Activated CD4-positive, alpha-beta memory T cell treated with anti-CD3 and anti-CD28 coated beads, Interleukin-2, amount 10 ng/mL, durations not matched to agents 7 days and 5 days (primary cell): ENCODE results near the gene GPR85. TPM values are rescaled to one million over a fixed set of nuclear protein-coding genes. Genes with fewer than 3 reads are reported as not detected.
"Not testable (repeated sequence)": the region's sequence is repeated elsewhere in the genome, so short reads cannot be mapped to it uniquely, and the experiment has no call there.

Source experiments
- CTCF ChIA-PET: fragments of 350-600 bp; sonication (Branson Sonifier 250); formaldehyde crosslinking; loops from one replicate; lab custom pipeline; 2021; ENCODE audit warnings: antibody characterized with exemption, inconsistent platforms; lab: Charles Lee
- POLR2A ChIA-PET: fragments of 350-600 bp; sonication (Branson Sonifier 250); formaldehyde crosslinking; loops from one replicate; lab custom pipeline; 2021; ENCODE audit warnings: antibody characterized with exemption; lab: Charles Lee
- DNase-seq: peaks from one replicate; pipeline ENCODE4 v3.0.0-alpha.2; 2020
- H3K27ac Mint-ChIP-seq: one replicate; pipeline ENCODE4 v1.8.0; 2021; ENCODE audit warnings: mild to moderate bottlenecking, mixed read lengths
- H3K27me3 Mint-ChIP-seq: one replicate; pipeline ENCODE4 v1.8.0; 2021; ENCODE audit warnings: mixed read lengths
- H3K36me3 Mint-ChIP-seq: one replicate; pipeline ENCODE4 v1.8.0; 2021; ENCODE audit warnings: low read depth, mixed read lengths
- H3K4me1 Mint-ChIP-seq: one replicate; pipeline ENCODE4 v1.8.0; 2021; ENCODE audit warnings: mixed read lengths
- H3K4me3 Mint-ChIP-seq: one replicate; pipeline ENCODE4 v1.8.0; 2021; ENCODE audit warnings: mild to moderate bottlenecking, mixed read lengths
- H3K9me3 Mint-ChIP-seq: one replicate; pipeline ENCODE4 v1.8.0; 2021; ENCODE audit warnings: mixed read lengths
- total RNA-seq, 2 experiments: library from RNA; stranded (reverse); gene quantifications; one replicate each; pipeline ENCODE4 v1.2.3, GENCODE V29; 2021

Gene GPR85, protein sequence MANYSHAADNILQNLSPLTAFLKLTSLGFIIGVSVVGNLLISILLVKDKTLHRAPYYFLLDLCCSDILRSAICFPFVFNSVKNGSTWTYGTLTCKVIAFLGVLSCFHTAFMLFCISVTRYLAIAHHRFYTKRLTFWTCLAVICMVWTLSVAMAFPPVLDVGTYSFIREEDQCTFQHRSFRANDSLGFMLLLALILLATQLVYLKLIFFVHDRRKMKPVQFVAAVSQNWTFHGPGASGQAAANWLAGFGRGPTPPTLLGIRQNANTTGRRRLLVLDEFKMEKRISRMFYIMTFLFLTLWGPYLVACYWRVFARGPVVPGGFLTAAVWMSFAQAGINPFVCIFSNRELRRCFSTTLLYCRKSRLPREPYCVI
- not detected for total RNA-seq

GRCh38 chr7:113086431-113086888, at the start of gene GPR85:
Gene GPR85 (minus strand): TSS chr7:113086827. CDS start chr7:113084721, 2,106 bp downstream.
- Mint-ChIP-seq H3K4me1 (peaks cover 4% of the 10 kb centered on the region), H3K36me3 (no peaks in the 10 kb centered on the region), H3K9me3 (no peaks in the 10 kb centered on the region), H3K27me3 (peaks cover 42% of the 10 kb centered on the region), H3K27ac (no peak within 1 kb of the TSS), H3K4me3 (peak within 1 kb of the TSS; percentile 21)
- DNase-seq: peak; percentile 33
- ChIA-PET POLR2A (interaction anchor here (0.9 kb wide), 1 partner anchor 16 kb away, joined by 3 read pairs; no protein-coding TSS in a partner anchor), CTCF (interaction anchor here (0.8 to 1.4 kb wide), 3 partner anchors 17 to 73 kb away, joined by 3 to 4 read pairs (median 3); no protein-coding TSS in a partner anchor)

- no peak for DNase-seq
- Mint-ChIP-seq H3K4me1 (no peaks in the 10 kb centered on the region), H3K36me3 (no peaks in the 10 kb centered on the region), H3K9me3 (no peaks in the 10 kb centered on the region), H3K4me3 (no peak overlapping the region), H3K27ac (no peak overlapping the region), H3K27me3 (no peaks in the 10 kb centered on the region)
- POLR2A ChIA-PET: no interaction called here
- CTCF ChIA-PET: no interaction called here
Measured at GRCh38 chr7:113134025-113134424, 47.4 kb upstream of the GPR85 start.

- H3K36me3 Mint-ChIP-seq: no peaks in the 10 kb centered on the region
- H3K27me3 Mint-ChIP-seq: no peaks in the 10 kb centered on the region
- no peak overlapping the region for H3K4me3 Mint-ChIP-seq
- CTCF ChIA-PET: no interaction called here
- POLR2A ChIA-PET: no interaction called here
- no peak for DNase-seq
- no peak overlapping the region for H3K27ac Mint-ChIP-seq
- H3K9me3 Mint-ChIP-seq: no peaks in the 10 kb centered on the region
- no peaks in the 10 kb centered on the region for H3K4me1 Mint-ChIP-seq
Measured at GRCh38 chr7:113131367-113131766, 44.7 kb upstream of the GPR85 start.

DNA sequence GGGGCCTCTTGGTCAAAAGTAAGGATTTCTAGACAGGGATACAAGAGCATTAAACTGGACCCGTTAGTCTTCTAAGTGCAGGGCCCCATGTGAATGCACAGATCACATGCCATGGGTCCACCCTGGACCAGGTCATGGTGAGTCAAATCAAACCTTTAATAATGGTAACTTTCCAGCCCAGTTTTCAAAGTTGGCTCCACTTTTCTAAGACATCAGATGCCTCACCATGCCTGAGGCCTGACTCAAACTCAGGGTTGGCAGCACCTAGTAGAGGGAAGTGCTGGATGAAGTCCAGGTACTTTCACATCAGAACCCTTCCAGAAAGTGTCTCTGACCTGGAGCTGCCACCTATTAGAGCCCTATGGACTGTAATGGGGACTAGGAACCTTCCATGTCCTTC, 41.4 kb upstream of the GPR85 start:
- Mint-ChIP-seq H3K4me1 (peaks cover 3% of the 10 kb centered on the region), H3K4me3 (no peak overlapping the region), H3K36me3 (no peaks in the 10 kb centered on the region), H3K27me3 (no peaks in the 10 kb centered on the region), H3K9me3 (no peaks in the 10 kb centered on the region), H3K27ac (no peak overlapping the region)
- DNase-seq: no peak
- CTCF ChIA-PET: no interaction called here
- POLR2A ChIA-PET: no interaction called here

- Mint-ChIP-seq H3K27me3 (no peaks in the 10 kb centered on the region), H3K27ac (no peak overlapping the region), H3K4me1 (peaks cover 11% of the 10 kb centered on the region), H3K36me3 (no peaks in the 10 kb centered on the region), H3K4me3 (no peak overlapping the region), H3K9me3 (no peaks in the 10 kb centered on the region)
- ChIA-PET CTCF (interaction anchor here (1.1 kb wide), 1 partner anchor 39 kb away, joined by 4 read pairs; the partner anchor contains the start of gene GPR85), POLR2A (no interaction called here)
- no peak for DNase-seq
Measured at GRCh38 chr7:113125728-113126127, 39.1 kb upstream of the GPR85 start.

DNA sequence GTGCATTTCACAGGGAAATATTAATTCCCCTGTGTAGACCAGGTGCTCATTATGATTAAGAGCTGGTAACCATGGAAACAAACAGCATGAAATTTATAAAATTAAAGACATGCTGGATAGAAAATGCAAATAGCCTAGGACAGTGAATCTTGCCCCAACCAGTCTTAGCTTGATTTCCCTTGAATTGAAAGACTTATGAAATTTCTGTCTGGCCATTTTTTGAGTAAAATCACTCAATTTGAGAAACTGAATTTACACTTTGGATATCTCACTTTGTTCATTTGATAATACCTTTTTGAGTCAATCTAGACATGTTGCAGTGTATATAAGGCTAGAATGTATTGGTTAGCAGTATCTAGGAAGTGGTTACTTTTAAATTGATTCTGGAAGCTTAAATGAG, 36.1 kb upstream of the GPR85 start:
- Mint-ChIP-seq H3K9me3 (no peaks in the 10 kb centered on the region), H3K4me3 (no peak overlapping the region), H3K27ac (no peak overlapping the region), H3K36me3 (peaks cover under 1% of the 10 kb centered on the region), H3K4me1 (peaks cover 34% of the 10 kb centered on the region), H3K27me3 (no peaks in the 10 kb centered on the region)
- ChIA-PET POLR2A (no interaction called here), CTCF (no interaction called here)
- no peak for DNase-seq

- DNase-seq: no peak
- Mint-ChIP-seq H3K36me3 (peaks cover 7% of the 10 kb centered on the region), H3K27me3 (no peaks in the 10 kb centered on the region), H3K9me3 (no peaks in the 10 kb centered on the region), H3K4me3 (no peak overlapping the region), H3K27ac (no peak overlapping the region), H3K4me1 (peaks cover 40% of the 10 kb centered on the region)
- CTCF ChIA-PET: no interaction called here
- POLR2A ChIA-PET: no interaction called here
Measured at GRCh38 chr7:113120647-113121046, 34.0 kb upstream of the GPR85 start.

DNA sequence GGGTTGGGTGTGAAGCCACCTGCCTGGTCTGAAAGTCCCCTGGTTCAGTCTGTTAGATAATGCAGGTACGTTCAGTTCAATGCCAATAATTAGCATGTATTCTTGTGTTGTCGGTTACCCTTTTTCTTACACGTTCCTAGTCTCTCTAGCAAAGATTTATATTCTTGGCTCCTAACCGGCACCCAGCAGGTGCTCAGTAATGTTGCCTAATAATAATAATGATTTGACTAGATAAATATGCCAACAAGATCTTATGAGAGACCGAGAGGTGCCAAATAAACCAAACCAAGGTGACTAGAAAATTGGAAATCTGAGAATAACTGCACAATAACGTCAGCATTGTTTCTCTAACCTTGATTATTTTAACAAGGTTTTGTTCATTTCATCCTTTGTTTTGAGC, 32.8 kb upstream of the GPR85 start:
- Mint-ChIP-seq H3K4me3 (no peak overlapping the region), H3K4me1 (peaks cover 40% of the 10 kb centered on the region)
- CTCF ChIA-PET: no interaction called here

GRCh38 chr7:113118074-113118959, 31.7 kb upstream of the GPR85 start, which contains the start of gene SMIM30:
Gene SMIM30 (minus strand): TSS chr7:113118554. CDS start chr7:113117578, 976 bp downstream.
- H3K27me3 Mint-ChIP-seq: no peaks in the 10 kb centered on the region
- no peaks in the 10 kb centered on the region for H3K9me3 Mint-ChIP-seq
- DNase-seq: peak; percentile 89
- peak within 1 kb of the TSS; percentile 85 for H3K4me3 Mint-ChIP-seq
- H3K4me1 Mint-ChIP-seq: peaks cover 40% of the 10 kb centered on the region
- peak within 1 kb of the TSS; percentile 71 for H3K27ac Mint-ChIP-seq
- peaks cover 14% of the 10 kb centered on the region for H3K36me3 Mint-ChIP-seq
- ChIA-PET POLR2A (no interaction called here), CTCF (interaction anchor here (0.7 kb wide), 1 partner anchor 569 kb away, joined by 3 read pairs; no protein-coding TSS in a partner anchor)

More for the DNA sequence above, 32.8 kb upstream of the GPR85 start:
- H3K36me3 Mint-ChIP-seq: peaks cover 12% of the 10 kb centered on the region
- POLR2A ChIA-PET: no interaction called here
- no peaks in the 10 kb centered on the region for H3K27me3 Mint-ChIP-seq
- H3K27ac Mint-ChIP-seq: no peak overlapping the region
- H3K9me3 Mint-ChIP-seq: no peaks in the 10 kb centered on the region
- no peak for DNase-seq

GRCh38 chr7:113117374-113117774, 30.7 kb upstream of the GPR85 start:
- CTCF ChIA-PET, H3K9me3 Mint-ChIP-seq, POLR2A ChIA-PET, H3K27me3 Mint-ChIP-seq, DNase-seq: not testable (repeated sequence)
- H3K27ac Mint-ChIP-seq: peak overlapping the region; percentile 2
- peaks cover 36% of the 10 kb centered on the region for H3K4me1 Mint-ChIP-seq
- H3K36me3 Mint-ChIP-seq: peaks cover 14% of the 10 kb centered on the region
- H3K4me3 Mint-ChIP-seq: peak overlapping the region; percentile 85

DNA sequence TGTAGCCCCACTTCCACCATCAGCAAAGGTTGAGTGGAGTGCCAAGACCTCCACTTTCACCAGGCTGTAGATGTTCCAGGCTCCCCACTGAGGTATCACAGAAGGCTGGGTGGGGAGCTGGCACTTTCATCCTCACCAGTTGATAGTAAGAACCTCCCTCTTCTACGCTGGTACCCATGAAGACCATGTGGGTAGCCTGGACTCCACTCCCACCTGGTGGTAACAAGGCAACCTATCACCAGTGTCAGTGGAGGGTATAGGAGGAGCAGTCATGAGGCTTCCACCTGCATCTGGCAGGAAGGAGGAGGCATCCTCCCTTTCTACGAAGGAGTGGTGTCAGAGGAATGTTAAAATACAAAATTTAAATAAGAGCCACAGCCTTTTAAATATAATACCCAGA, 27.3 kb upstream of the GPR85 start:
- peaks cover 19% of the 10 kb centered on the region for H3K4me1 Mint-ChIP-seq
- ChIA-PET POLR2A (no interaction called here), CTCF (interaction anchor here (0.9 kb wide), 1 partner anchor 29 kb away, joined by 4 read pairs; no protein-coding TSS in a partner anchor)
- no peaks in the 10 kb centered on the region for H3K27me3 Mint-ChIP-seq
- H3K36me3 Mint-ChIP-seq: peaks cover 14% of the 10 kb centered on the region
- no peaks in the 10 kb centered on the region for H3K9me3 Mint-ChIP-seq
- H3K4me3 Mint-ChIP-seq: no peak overlapping the region
- H3K27ac Mint-ChIP-seq: no peak overlapping the region
- DNase-seq: no peak

GRCh38 chr7:113109718-113110117, 23.1 kb upstream of the GPR85 start:
- Mint-ChIP-seq H3K4me3 (no peak overlapping the region), H3K4me1 (peaks cover 2% of the 10 kb centered on the region), H3K36me3 (peaks cover 4% of the 10 kb centered on the region), H3K9me3 (no peaks in the 10 kb centered on the region), H3K27ac (no peak overlapping the region), H3K27me3 (no peaks in the 10 kb centered on the region)
- CTCF ChIA-PET: no interaction called here
- POLR2A ChIA-PET: no interaction called here
- no peak for DNase-seq

GRCh38 chr7:113100121-113100603, 13.5 kb upstream of the GPR85 start:
- DNase-seq: no peak
- Mint-ChIP-seq H3K4me1 (no peaks in the 10 kb centered on the region), H3K27ac (no peak overlapping the region), H3K4me3 (no peak overlapping the region), H3K36me3 (no peaks in the 10 kb centered on the region), H3K27me3 (peaks cover 6% of the 10 kb centered on the region), H3K9me3 (no peaks in the 10 kb centered on the region)
- CTCF ChIA-PET: no interaction called here
- POLR2A ChIA-PET: no interaction called here
